CD4-positive, alpha-beta T cell treated with Interleukin-6 for 4 hours (primary cell): ENCODE data around the gene FILIP1L.

ENCODE experiments used
- DNase-seq: peaks from one replicate; pipeline ENCODE4 v3.0.0-alpha.2; 2020; ENCODE audit warnings: mixed read lengths

FILIP1L gene

DNA sequence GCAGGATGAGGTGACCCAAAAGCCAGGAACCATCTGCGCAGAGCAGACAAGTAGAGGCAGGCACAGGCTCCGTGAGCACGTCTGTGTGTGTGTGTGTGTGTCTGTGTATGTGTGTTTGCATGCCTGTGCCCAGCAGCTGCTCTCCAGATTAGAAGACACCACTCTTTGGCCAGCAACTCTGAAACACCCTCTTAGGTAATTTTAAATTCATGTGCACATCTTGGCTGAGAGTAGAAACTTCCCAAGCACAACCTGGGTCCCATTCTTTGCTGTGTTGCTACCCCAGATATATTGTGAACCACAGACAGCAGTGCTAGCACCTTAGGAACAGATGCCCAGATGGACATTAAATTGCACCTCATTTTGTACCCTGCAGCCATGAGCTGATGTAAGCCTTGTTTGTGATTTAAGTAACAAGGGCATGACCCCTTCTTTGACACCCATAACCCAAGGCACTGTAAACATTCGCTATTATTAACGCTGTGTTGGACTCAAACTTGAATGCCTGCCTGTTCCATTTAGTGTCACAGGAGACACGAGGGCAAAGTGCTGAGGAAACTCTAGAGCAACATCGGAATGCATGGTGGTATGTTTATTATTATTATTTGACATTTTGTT lies at the start of gene FILIP1L:
FILIP1L (minus strand) TSS at position 89 of the 618 bp plus-strand sequence.
- no peak for DNase-seq

GRCh38 chr3:100163787-100164186 lies 49.5 kb upstream of the FILIP1L start:
- no peak for DNase-seq

- no peak for DNase-seq
Observed at GRCh38 chr3:100160521-100160920, 46.2 kb upstream of the FILIP1L start.

DNA sequence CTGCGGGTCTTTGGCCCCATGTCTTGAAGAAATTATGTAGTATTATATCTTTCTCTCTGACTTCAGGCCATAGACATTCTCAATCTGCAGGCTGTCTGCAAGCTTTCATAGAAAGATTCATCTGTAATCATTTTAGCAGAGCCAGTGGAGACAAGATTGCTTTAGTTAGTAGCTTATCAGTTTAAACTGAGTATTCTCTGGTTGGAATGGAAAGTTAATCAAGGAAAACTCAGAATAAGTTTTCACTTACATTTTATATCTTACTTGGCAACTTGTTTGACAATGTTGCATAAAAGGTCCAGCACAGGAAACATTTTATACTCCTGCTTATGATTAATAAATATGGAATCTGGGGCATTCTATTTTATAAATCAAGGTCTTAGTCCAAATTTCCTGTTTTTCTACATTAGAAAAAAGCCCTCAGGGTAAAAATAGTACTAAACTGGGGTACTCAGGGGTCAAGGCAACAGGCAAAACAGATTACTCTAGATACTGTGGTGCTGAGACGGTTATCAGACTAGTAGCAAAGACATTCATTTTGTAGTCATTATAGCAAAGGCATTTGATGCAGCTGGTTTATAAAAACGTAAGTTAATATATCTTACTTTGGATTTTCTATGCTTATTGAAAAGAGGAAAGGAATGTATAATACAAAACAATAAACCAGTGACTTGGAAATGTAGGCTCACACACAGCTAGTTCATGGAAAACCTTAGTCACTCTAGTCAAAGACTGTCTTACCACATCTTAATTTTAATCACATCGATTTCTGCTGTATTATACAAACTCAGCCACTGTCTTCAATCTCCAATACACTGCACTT lies 45.2 kb upstream of the FILIP1L start:
- DNase-seq: no peak

- DNase-seq: no peak
Observed at GRCh38 chr3:100158918-100159330, 44.6 kb upstream of the FILIP1L start.

- no peak for DNase-seq
Observed at GRCh38 chr3:100157685-100158084, 43.4 kb upstream of the FILIP1L start.

DNA sequence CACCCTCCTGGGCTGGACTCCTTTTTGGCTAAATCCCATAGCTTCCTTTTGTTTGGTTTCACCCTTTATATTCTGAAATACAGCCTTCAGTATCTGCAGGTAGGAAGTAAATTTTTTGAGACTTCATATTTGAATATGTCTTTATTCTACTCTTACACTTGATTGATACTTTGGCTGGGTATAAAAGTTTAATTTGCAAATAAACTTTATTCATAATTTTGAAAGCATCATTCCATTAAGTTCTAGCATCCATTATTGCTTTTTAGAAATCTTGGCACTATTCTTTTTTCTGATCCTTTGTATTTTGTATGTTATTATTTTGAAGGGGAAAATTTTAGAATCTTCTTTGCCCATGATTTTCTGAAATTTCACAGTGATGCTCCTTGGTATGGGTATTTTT lies 41.3 kb upstream of the FILIP1L start:
- DNase-seq: no peak

GRCh38 chr3:100155128-100155527 lies 40.8 kb upstream of the FILIP1L start:
- no peak for DNase-seq

- DNase-seq: no peak
Observed at GRCh38 chr3:100154171-100154570, 39.9 kb upstream of the FILIP1L start.

DNA sequence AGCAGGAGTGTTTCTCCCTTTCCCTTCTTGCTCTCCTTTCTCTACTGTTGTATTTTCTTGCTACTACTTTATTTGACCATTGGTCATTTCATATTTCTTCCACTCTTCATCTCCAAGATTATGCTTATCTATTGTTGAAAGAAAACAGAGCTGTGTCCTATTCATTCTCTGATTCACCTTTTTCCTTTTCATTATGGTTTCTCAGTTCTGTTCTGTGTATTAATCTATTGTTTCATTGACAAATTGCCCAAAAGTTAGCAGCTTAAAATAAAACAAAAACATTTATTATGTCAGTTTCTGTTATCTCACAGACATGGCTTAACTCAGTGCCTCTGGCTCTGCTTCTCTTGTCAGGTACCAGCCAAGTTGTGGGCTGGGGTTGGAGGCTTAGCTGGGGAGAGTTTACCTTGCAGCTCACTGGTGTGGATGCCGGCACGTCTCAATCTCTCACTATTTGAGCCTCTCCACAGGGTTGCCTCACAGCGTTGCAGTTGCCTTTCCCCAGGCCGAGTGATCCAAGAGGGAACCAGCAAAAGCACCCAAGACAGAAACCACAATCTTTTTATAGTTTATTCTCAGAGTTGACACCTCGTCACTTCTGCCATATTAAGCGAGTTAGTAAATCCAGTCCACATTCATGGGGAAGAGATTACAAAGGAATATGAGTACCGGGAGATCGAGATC lies 36.9 kb upstream of the FILIP1L start:
- DNase-seq: no peak

DNA sequence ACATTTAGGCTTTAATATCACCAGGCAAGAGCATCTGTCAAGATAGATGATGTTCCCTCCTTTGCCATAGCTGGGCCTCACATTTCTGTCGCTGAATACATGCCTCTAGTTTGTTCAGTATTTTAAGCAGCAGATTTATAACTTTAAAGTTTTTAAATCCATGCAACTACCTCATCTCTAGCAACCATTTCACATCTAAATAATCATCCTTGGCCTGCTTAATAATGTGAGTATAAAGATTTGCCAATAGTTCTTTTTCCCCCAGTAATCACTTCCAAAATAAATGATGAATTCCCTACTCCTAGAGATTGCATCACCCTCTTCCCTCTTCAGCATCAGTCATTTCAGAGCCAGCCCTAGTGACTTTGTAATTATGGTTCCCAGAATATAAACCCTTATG lies 36.2 kb upstream of the FILIP1L start:
- no peak for DNase-seq

GRCh38 chr3:100149713-100150415 lies 35.6 kb upstream of the FILIP1L start:
- no peak for DNase-seq

- no peak for DNase-seq
Observed at GRCh38 chr3:100149130-100149529, 34.8 kb upstream of the FILIP1L start.

DNA sequence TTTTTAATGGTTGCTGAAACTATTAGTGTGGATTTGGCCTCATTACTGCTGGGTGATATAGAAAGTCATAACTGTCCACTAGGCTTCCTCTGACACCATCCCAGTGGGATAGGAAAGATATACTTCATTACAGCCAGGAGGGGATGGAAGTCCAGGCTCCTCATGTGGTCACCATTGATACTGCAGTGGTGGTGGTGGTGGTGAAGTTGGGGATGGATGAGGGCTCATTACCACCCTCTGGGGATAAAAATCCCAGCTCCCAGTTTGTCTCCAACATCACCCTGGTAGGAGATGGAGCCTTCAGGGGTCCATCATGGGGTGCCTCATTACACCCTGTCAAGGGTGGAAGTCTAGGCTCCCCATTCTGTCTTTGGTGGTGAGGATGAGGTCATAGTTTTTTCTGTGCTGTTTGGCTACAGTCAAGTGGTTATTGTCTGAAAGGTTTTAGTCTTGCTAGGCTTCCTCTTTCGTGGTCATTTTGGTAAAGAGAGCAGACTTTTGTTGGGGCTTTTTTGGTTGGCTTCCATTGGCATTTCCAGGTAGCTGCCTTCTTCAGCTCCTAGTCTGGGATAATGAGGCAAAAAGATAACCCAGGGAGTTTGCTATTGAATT lies 30.1 kb upstream of the FILIP1L start:
- no peak for DNase-seq

DNA sequence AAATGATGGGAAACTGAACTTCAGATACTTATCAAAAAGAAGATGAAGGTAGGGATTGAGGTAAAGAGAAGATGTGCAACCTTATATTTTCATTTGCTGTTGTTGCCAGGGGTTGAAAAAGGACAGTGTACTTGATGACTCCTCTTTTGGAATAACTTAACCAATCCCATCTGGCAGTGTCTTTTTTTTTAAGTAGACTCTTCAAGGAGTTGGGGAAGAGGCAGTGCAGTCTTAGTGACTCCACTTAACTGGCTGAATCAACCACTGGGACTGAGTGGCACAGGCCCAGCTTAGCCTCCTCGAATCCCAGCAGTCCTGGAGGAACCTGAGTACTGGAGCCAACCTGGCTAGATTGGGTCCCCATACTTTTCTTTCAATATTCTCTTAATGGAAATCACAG lies 27.3 kb upstream of the FILIP1L start:
- no peak for DNase-seq

DNA sequence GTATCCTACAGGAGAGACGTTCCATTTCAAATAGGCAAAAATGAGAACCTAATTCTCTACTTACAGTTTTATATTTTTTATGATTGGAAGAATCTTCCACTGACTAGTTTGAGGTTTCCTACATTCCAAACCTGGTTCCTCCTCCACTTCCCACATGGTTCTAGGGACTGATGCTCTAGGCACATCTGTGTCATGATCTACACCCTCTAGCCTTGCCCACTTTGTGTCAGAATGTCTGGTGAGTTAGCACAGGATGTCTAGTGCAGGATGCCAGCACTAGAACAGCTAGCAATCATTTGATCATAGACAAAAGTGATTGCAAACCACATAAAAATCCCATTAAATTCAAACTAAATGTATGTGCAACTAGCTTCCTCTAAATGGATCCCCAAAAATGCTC lies 26.7 kb upstream of the FILIP1L start:
- no peak for DNase-seq

DNA sequence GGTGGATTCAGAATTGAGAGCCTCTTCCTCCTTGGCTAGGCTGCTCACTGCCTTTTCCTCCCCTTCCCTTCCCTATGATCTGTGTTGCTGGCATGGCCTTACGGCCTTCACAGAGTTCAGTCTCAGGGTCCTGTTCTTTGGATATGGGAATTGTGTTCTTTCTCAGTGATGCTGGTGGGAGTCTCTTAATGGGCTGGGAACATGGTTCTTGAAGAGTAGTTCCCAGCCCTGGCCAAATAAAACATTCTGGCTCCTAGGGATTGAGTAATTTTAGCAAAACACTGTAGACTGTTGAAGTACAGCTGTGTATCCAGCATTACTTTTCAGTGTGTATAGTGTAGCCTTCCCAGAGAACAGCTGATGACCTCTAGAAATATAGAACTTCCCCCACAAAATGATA lies 22.6 kb upstream of the FILIP1L start:
- DNase-seq: no peak

GRCh38 chr3:100131241-100131640 lies 16.9 kb upstream of the FILIP1L start:
- DNase-seq: no peak

- DNase-seq: no peak
Observed at GRCh38 chr3:100129941-100130340, 15.6 kb upstream of the FILIP1L start.

DNA sequence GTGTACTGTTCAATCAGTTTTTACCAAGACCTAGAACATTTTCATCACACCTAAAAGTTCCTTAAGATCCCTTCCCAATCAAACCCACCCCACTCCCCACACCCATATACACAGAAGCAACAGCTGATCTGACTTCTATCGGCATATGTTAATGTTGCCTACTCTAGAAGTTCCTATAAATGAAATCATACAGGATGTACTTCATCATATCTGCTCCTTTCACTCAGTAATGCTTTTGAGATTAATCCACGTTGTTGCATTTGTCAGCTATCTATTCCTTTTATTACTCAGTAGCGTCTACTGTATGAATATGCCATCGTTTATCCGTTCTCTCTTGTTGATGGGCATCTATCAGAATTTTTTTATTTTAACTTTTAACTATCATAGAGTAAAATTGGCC lies 14.3 kb upstream of the FILIP1L start:
- no peak for DNase-seq

GRCh38 chr3:100127792-100128191 lies 13.5 kb upstream of the FILIP1L start:
- DNase-seq: no peak

DNA sequence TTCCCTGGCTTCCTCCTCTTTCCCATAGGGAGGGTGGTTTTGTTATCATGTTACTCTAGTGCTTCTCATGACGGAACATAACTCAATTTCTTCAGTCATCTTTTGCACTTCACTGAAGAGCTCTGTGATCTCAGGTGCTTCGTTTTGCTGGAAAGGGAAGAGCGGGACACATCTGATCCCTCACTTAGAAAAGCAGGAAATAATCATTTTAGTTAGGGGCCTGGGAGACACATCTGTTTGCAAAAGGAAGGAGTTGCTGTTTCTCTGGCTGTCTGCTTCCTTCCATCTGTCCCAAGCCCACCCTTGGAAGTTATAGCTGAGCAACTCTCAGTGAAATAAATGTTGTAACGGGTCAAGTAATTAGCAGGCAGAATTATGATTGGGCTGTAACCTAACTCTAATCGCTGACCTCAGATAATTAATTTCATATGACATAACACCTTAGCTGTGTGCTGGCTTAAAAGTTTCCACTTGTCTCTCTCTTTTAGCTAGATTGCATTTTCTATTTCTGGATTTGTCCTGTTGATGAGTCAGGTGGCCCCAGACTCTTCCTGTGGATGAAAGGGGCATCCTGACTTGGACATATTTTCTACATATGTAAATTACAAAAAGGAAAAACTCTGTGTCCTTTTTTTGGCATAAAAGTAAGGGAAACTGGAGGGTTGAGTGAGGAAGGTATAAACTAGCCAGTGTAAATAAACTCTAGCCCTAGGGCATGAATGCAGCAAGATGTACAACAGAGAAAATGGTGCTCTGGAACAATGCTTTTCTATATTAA lies 11.0 kb upstream of the FILIP1L start:
- DNase-seq: no peak
